Measurements from ENCODE around the gene C19orf53.

C19orf53 gene

DNA sequence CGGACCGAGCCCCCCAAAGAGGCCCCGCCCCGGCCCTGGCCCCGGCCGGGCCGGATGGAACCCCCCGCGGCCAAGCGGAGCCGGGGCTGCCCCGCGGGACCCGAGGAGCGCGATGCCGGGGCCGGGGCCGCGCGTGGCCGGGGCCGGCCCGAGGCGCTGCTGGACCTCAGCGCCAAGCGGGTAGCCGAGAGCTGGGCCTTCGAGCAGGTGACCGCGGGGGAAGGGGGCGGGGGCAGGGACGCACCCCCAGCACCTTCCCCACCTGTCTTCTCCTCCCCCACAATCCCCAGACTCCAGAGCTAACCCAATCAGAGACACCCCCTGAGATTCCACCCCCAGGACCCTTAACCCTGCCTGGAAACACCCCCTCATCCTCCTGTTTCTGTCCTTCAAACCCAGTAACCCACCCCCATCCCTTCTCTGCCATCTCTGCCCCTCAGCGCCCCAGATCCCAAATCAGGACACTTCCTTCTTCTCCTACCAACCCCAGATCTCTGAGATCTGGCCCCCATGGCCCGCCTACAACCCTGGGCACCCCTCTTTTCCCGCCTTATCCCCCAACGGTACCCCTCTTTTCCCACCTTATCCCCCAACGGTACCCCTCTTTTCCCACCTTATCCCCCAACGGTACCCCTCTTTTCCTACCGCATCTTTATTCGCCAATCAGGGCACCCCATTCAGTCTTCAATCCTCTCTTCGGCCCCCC lies 21.5 kb downstream of the C19orf53 start:
- DNase-seq (ENCODE audit: low read depth, low spot score), result no peak

DNA sequence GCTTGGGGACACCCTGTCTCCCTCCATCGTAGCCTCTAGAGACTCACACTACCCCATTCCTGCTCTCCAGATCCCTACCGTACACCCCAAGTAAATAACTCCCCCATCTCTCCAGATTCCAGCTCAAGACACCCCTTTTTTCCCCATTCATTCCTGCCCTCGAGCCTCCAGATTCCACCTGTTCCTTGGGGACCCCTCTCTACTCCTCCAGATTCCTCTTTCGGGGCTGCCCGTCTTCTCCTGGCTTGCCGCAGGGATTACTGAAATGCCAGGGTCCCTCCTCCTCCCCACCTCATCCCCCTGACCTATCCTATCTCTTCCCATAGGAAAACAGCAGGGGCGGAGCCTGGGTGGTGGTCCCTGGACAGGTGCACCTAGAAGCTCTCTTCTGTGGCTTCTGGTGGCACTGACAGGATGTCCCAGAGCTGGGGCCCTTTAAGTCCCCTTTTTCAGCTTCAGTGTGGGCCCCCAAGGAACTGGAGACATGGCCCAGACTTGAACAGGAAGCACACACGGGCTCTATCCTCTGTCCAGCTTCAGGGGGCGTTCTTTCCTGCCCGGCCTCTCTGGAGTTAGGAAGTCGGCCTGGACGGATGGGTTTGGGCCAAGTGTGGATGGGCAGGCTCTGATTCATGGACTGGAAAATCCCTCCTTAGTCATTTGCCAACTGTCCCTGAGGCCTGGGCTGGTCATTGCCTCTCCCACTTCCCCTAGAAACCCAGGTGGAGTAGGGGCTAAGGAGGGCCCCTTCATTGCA lies 22.2 kb downstream of the C19orf53 start:
- peak; percentile 49 for DNase-seq (ENCODE audit: low read depth, low spot score)

DNA sequence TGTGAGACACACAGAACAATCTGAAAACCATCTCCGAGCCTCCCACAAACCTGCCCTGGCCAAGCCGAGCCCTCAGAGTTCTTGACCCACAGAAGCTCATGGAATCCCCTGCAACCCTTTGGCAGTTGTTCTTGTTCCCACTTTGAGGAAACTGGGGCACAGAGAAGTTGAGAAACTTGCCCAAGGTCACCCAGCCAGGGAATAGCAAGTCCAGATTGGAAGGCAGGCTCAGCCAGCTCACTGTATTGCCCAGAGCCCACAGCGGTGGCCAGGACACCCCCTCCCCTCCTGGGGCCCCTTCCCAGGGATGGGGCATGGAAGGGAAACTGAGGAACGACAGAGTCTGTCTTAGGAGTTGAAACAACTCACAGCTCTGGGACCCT lies 22.8 kb downstream of the C19orf53 start:
- DNase-seq (ENCODE audit: low read depth, low spot score), result no peak

DNA sequence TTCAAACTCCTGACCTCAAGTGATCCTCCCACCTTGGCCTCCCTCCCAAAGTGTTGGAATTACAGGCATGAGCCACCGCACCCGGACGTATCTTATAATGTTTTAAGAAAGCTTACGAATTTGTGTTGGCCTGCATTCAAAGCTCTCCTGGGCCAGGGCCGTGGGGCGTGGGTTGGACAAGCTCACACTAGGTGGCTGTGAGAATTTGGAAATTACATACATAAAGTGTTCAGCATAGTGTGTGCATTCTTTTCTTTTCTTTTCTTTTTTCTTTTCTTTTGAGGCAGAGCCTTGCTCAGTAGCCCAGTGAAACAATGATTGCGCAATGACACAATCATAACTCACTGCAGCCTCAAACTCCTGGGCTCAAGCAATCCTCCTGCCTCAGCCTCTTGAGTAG lies 23.6 kb downstream of the C19orf53 start:
- no peak for DNase-seq (ENCODE audit: low read depth, low spot score)

DNA sequence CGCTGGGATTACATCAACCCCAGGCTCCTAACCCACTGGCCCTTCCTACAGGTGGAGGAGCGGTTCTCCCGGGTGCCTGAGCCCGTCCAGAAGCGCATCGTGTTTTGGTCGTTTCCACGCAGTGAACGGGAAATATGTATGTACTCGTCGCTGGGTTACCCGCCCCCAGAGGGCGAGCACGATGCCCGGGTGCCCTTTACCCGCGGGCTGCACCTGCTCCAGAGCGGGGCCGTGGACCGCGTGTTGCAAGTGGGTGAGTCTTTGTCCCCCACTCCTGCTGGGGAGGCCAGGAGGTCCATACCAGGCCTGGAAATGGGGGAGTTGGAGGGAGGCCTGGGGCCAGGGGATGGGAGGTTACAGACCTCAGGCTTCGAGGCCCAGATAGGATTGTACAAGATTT lies 25.4 kb downstream of the C19orf53 start:
- DNase-seq (ENCODE audit: low read depth, low spot score), result no peak

DNA sequence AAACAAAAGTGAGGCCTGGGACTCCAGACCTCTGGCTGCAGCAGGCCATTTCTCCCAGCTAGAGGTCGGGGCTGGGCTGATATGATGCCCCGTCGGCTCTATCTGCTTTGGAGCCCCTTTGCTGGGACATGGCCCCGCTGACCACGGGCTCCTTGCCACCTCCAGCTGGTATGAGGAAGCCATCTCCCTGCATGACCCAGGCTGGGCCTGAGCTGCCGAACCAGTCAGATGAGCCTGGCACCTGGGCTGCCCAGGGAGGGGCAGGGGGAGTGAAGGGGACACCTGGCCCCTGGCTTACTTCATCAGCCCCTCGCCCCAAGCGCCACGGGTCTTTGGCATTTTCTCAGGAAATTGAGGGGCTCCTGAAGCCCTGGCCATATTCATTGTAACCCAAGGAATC lies 28.8 kb downstream of the C19orf53 start:
- DNase-seq (ENCODE audit: low read depth, low spot score), result no peak

DNA sequence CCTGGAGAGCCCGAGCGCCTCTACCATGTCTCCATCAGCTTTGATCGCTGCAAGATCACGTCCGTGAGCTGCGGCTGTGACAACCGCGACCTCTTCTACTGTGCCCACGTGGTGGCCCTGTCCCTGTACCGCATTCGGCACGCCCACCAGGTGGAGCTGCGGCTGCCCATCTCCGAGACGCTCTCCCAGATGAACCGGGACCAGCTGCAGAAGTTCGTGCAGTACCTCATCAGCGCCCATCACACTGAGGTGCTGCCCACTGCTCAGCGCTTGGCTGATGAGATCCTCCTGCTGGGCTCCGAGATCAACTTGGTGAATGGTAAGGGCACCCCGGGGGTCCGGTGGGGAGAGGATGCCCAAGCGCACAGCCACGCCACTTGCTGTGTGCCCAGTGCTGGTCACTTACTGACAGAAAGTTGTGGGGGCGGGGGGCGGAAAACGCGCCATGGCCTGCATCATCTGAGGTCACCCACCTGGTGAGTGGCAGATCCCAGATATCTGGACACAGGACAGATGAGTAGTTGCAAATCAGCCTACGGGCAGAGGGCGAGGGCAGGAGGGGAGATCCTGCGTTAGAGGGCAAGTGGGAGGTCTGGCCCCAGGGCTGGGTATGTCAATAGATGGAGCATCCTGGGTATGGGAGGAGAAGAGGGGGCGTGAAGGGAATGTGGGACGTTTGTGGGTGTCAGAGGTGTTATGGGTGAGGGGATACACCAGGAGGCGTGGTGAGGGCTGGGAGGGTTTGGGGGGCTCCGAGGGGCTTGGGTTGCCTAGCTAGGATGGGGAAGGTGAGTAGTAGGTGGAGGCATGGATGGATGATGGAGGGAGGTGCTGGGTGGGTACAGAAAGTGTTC lies 30.8 kb downstream of the C19orf53 start:
- peak; percentile 79 for DNase-seq (ENCODE audit: low read depth, low spot score)

DNA sequence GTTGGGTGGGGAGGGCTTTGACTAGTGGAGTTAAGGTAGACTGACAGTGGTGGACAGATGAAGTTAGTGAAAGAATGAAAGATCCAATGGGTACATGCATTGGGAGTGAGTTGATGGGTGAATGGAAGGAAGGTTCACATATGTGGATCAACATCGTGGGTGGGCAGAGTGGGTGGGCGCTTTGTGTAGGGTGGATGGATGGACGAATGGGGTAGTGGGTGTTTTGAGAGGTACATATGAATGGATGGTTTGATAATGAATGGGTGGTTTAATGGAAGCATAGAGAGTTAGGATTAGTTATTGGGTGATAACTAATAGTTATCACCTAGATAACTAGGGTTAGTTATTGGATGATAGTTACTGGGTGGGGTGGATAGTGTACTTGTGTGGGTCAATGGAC lies 32.5 kb downstream of the C19orf53 start:
- no peak for DNase-seq (ENCODE audit: low read depth, low spot score)

DNA sequence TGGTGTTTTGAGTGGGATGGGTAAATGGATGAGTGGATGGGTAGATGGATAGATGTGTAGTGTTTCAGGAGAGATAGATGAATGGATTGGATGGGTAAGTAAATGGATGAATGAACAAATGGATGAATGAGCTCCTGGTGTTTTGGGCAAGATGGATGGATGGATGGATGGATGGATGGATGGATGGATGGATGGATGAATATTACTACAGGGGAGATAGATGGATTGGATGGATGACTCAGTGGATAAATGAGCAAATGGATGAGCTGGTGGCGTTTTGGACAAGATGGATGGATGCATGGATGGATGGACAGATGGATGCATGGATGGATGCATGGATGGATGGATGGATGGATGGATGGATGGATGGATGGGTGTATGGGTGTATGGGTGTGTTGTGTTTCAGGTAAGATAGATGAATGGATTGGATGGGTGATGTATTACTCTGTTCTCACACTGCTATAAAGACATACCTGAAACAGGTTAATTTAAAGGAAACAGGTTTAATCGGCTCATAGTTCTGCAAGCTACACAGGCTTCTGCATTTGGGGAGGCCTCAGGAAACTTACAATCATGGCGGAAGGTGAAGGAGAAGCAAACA lies 33.3 kb downstream of the C19orf53 start:
- DNase-seq (ENCODE audit: low read depth, low spot score), result no peak

DNA sequence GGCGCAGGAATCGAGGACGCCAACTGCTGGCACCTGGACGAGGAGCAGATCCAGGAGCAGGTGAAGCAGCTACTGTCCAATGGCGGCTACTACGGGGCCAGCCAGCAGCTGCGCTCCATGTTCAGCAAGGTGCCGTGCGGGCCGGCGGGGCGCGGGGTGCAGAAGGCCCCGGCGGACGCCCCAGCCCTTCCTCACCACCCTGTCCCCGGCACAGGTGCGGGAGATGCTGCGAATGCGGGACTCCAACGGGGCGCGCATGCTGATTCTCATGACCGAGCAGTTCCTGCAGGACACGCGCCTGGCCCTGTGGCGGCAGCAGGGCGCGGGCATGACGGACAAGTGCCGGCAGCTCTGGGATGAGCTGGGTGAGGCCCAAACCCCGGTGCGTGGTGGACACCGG lies 34.6 kb downstream of the C19orf53 start:
- no peak for DNase-seq (ENCODE audit: low read depth, low spot score)

DNA sequence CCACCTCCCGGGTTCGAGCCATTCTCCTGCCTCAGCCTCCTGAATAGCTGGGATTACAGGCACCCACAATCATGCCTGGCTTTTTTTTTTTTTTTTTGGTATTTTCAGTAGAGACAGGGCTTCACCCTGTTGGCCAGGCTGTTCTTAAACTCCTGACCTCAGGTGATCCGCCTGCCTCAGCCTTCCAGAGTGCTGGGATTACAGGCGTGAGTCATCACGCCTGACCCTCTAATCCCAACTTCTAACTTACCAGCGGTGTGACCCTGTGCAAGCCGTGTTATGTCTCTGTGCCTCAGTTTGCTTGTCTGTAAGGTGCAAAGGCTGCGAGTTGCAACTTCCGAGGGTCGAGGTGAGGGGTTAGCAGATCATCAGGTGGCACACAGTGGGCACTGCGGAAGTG lies 38.3 kb downstream of the C19orf53 start:
- DNase-seq (ENCODE audit: low read depth, low spot score), result no peak

DNA sequence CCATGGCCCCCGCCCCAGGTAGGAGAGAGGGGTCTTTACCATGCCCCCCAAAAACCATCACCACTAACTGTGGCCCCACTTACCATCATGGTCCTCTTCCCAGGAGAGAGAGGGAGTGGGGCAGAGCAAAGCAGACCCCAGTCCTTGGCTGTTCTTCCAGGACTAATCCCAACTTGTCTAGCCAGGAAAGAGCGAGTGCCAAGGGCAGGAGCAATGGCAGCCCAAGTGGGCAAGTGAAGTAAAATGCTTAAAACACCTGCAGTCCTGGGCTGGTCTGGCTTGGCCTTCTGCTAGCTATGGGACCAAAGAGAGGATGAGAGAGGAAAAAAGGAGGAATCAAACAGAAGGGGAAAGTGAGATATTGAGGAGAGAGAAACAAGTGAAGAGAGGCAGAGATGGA lies 38.9 kb downstream of the C19orf53 start:
- no peak for DNase-seq (ENCODE audit: low read depth, low spot score)

DNA sequence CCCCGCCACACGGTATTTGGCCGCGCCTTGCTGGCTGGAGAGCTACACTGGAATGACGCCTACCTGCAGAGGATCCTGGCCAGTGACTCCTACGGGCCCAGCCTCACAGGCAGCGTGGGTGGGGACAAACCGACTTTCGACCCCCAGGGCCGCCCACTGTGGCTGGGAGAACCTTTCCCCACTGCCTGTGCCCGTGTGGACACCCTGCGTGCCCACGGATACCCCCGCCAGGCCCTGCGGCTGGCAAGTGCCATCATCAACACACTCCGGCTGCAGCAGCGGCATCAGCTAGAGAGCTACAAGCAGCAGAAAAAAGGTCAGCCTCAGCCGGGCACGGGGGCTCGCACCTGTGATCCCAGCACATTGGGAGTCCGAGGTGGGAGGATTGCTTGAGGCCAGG lies 40.3 kb downstream of the C19orf53 start:
- no peak for DNase-seq (ENCODE audit: low read depth, low spot score)

DNA sequence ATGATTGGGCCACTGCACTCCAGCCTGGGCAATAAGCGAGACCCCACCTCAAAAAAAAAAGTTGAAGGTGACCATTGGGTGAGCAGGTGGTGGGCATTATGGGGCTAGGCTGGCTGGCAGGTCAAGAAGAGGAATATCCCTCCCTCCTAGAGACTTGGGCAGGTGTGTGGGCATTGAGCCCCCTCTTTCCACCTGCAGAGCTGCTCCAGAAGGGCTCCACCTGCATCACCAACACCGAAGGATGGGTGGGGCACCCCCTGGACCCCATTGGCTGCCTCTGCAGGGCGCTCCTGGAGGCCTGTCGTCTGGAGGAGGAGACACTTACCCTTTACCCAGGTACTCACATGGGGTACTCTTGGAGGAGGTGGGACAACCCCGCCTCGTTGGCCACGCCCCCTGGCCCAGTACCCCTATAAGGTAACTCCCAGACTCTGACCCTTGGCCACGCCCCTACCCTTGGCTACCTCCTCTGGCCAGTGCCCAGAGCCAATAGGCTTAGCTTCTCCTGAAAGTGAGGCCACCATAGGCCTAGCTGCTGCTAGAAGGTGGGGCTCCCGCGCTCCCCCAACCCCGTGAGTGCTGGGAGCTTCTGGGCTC lies 42.9 kb downstream of the C19orf53 start:
- no peak for DNase-seq (ENCODE audit: low read depth, low spot score)

DNA sequence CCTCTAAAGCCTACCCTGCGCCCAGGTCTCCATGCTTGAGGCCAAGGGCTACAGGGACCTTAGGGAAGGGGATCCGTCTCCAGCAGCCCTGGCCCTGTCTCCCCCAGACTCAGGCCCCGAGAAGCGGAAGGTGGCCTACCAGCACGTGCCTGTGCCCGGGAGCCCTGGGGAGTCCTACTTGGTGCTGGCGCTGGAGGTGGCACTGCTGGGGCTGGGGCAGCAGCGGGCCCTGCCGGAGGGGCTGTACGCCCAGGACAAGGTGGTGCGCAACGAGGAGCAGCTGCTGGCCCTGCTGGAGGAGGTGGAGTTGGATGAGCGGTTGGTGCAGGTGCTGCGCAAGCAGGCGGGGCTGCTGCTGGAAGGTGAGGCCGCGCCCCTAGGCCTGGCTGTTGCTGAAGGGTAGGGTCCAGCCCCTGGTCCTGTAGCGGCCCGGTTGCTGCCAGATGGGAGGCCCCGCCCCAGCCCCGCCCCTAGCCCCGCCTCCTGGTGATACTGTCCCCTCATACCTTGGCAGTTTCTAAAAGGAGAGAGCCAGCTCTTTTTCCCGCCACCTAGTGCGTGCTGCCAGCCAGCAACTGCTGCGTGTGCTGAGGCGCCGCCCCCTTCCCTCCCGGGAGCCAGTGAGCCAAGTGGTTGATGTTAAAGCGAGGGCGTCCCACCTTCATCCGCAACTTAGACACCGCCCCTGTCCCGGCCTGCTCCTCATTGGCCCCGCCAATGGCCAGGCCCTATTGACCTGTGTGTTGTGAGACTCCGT lies 43.5 kb downstream of the C19orf53 start:
- peak; percentile 99 for DNase-seq (ENCODE audit: low read depth, low spot score)

DNA sequence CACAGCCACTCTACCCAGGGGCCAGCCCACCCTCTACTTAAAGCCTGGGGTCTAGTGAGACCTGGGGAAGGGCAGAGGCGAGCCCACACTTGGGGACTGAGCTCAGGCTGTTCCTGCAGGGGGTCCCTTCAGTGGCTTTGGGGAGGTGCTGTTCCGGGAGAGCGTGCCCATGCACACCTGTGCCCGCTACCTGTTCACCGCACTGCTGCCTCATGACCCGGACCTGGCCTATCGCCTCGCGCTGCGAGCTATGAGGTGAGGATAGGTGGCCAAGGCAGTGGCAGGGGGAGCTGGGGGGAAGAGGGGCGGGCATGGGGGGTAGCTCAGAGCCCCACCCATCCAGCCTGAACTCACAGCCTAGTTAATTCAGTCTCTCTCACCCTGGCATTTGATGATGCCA lies 45.0 kb downstream of the C19orf53 start:
- DNase-seq (ENCODE audit: low read depth, low spot score), result no peak

DNA sequence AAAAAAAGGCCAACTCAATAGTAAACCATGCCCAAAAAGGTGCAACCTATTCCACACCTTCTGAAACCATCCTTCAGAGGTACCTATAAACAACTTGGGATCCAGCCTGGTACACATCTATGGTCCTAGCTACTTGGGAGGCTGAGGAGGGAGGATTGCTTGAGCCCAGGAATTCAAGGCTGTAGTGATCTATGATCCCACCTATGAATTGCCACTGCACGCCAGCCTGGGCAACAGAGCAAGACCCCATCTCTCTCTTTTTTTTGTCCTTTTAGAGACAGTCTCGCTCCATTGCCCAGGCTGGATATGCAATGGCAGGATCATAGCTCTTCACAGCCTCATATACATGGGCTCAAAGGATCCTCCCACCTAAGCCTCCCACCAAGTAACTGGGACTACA lies 47.0 kb downstream of the C19orf53 start:
- no peak for DNase-seq (ENCODE audit: low read depth, low spot score)

DNA sequence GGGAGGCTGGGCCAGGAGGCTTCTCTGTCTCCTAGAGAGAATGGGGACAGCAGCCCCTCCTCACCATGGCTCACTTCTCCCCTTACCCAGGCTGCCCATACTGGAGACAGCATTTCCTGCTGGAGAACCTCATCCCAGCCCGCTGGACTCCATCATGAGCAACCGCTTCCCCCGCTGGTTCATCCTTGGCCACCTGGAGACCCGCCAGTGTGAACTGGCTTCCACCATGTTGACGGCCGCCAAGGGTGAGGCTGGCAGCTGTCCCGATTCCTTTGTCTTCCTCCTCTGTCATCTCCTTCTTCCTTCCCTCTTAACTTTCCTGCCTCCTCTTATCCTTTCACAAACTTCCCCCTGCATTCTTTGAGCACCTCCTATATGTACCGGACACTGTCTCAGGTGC lies 49.0 kb downstream of the C19orf53 start:
- DNase-seq (ENCODE audit: low read depth, low spot score), result no peak

DNA sequence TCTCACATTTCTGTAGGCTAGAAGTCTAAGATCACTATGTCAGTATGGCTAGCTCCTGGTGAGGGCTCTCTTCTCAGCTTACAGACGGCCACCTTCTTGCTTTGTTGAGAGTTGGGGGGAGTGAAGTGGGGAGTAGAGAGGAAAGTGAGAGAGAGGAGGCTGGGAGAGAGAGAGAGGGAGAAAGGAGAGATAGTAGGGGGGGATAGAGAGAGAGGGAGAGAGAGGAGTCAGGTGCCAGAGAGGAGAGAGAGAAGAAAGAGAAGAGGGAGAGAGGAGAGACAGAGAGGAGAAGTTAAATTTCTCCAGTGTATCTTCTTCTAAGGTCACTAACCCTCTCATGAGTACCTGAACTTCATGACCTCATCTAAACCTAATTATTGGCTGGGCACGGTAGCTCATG lies 49.6 kb downstream of the C19orf53 start:
- no peak for DNase-seq (ENCODE audit: low read depth, low spot score)

DNA sequence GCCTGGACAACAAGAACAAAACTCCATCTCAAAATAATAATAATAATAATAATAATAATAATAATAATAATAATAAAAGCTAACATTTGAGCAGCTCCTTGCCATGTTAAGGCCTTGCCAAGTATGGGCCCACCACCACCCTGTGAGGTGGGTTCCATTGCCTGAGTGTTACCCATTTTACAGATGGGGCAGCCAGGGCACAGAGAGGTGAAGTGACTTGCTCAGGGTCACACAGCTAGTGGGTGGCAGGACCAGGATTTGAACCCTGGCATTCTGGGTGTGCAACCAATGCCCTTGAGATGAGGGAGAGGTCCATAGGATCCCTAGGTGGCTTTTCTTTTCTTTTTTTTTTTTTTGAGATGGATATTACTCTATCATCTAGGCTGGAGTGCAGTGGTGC lies 50.4 kb downstream of the C19orf53 start:
- DNase-seq (ENCODE audit: low read depth, low spot score), result no peak
